SJSA1 (cell line): Measurements from ENCODE around the gene CALML5. TPM values are rescaled to one million over a fixed set of nuclear protein-coding genes. Genes with fewer than 3 reads are reported as not detected.
"Not testable (repeated sequence)": the region's sequence is repeated elsewhere in the genome, so short reads cannot be mapped to it uniquely, and the experiment has no call there.

Source experiments
- DNase-seq, 2 experiments: peaks; one replicate each; pipeline ENCODE4 v3.0.0-alpha.2; 2015 to 2020; ENCODE audit warnings: low spot score in 2 of 2, low read depth in 1 of 2
- H3K27ac ChIP-seq: fragments of 250-450 bp; sonication (Bioruptor Pico); 2 replicates; pipeline ENCODE4 v1.5.1; 2020; ENCODE audit warnings: mild to moderate bottlenecking, moderate library complexity
- H3K27me3 ChIP-seq: fragments of 250-450 bp; sonication (Bioruptor Pico); replicated peaks from 2 replicates; pipeline ENCODE4 v1.5.1; 2020; ENCODE audit warnings: mild to moderate bottlenecking, moderate library complexity
- H3K36me3 ChIP-seq: fragments of 250-450 bp; sonication (Bioruptor Pico); 2 replicates; pipeline ENCODE4 v1.5.1; 2020; ENCODE audit warnings: mild to moderate bottlenecking
- H3K4me1 ChIP-seq: fragments of 250-450 bp; sonication (Bioruptor Pico); replicated peaks from 2 replicates; pipeline ENCODE4 v1.6.1; 2021; ENCODE audit warnings: mild to moderate bottlenecking
- H3K4me3 ChIP-seq: fragments of 250-450 bp; sonication (Bioruptor Pico); 2 replicates; pipeline ENCODE4 v1.5.1; 2020; ENCODE audit warnings: mild to moderate bottlenecking
- H3K9me3 ChIP-seq: fragments of 250-450 bp; sonication (Bioruptor Pico); replicated peaks from 2 replicates; pipeline ENCODE4 v1.5.1; 2020; ENCODE audit warnings: mild to moderate bottlenecking
- total RNA-seq: library from RNA; depleted of rRNA; stranded (reverse); fragments of >200 nt; shearing (Covaris generic); gene quantifications from 2 replicates; pipeline ENCODE4 v1.2.3, GENCODE V29; 2014

The CALML5 gene
- total RNA-seq, 1 experiment from 2014 or later: not detected

DNA sequence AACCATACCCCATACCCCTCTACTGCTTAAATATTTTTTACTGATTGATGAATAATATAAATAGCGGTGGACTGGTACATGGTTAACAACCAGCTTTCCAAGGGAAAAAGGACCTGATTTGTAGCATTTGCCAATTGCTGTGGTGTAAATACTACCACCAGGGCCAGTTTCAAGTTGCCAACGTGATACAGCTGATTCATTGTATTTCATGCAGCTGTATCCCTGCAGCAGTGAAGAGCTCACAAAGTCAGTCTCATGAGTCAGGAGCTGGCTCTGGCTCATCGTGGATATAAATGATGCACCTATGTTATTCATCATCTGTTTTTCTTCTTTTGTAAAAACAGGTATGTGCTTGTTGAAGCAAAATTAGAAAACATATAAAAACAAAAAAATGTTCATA, 15.2 kb downstream of the CALML5 start:
- DNase-seq: no peak
- H3K4me1 ChIP-seq: no peaks in the 10 kb centered on the region

DNA sequence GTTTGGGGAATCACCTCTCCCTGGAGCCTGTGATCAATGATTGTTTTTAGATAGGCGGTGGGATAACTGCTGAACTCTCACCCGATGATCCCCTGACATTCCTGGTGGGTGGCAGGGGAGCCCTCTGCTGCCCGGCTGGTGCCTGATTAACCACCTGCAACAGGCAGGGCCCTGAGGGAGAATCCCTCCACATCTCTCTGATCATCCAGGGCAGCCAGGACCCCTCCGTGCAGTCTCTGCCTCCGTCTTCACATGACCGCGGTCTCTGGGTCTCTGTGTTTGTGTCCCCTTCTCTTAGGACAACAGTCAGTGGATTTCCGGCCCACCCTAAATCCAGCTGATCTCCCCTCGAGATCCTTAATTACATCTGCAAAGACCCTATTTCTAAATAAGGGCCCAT, 17.4 kb downstream of the CALML5 start:
- Histone ChIP-seq H3K4me1 (no peaks in the 10 kb centered on the region), H3K27me3 (no peaks in the 10 kb centered on the region), H3K36me3 (no peaks in the 10 kb centered on the region), H3K9me3 (no peaks in the 10 kb centered on the region), H3K27ac (no peak overlapping the region), H3K4me3 (no peak overlapping the region)
- no peak for DNase-seq

More for the DNA sequence above, 15.2 kb downstream of the CALML5 start:
- H3K4me3 ChIP-seq: no peak overlapping the region
- H3K9me3 ChIP-seq: no peaks in the 10 kb centered on the region
- no peaks in the 10 kb centered on the region for H3K36me3 ChIP-seq
- H3K27me3 ChIP-seq: no peaks in the 10 kb centered on the region
- H3K27ac ChIP-seq: no peak overlapping the region

DNA sequence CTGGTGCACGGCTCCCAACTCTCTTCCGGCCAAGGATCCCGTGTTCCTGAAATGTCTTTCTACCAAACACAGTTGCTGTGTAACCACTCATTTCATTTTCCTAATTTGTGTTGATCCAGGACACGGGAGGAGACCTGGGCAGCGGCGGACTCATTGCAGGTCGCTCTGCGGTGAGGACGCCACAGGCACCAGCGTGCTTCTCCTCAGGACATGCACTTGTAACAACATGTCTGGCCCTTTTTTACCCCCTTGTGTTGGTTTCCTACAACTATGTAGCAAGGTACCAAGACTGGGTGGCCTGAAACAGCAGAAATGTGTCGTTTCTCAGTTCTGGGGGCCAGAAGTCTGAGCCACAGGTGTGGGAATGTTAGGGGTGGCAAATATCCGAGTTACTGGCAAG, 18.2 kb downstream of the CALML5 start:
- no peak overlapping the region for H3K27ac ChIP-seq
- H3K4me3 ChIP-seq: no peak overlapping the region
- H3K4me1 ChIP-seq: no peaks in the 10 kb centered on the region
- DNase-seq: no peak
- no peaks in the 10 kb centered on the region for H3K9me3 ChIP-seq
- H3K27me3 ChIP-seq: no peaks in the 10 kb centered on the region
- no peaks in the 10 kb centered on the region for H3K36me3 ChIP-seq

DNA sequence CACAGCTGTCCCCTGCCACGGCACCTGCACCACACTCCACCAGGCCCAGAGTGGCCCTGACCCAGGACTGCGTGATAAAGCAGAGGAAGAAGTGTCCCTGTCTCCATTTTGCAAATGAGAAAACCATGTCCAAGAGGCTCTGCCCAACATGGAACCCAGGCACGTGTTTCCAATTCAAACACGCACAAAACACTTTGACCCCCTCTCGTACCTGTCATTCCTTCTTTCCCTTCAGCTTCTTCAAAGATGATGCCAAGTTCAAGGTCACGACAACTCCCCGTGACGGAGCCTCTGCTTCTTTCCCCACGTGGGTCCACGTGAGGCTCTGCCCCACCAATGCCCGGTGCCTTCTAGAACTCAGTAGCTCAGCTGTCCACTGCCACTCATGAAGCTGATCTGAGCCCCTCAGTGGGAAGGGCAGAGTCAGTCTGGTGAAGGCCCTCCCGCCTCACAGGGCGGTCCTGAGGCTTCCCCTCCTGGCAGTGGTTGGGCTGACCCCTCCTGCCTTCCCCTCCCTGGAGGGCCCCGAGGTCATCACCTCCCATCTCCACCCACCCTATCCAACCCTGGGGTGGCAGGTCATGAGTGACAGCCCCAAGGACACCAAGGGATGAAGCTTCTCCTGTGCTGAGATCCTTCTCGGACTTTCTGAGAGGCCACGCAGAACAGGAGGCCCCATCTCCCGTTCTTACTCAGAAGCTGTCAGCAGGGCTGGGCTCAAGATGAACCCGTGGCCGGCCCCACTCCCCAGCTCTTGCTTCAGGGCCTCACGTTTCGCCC, 19.0 kb downstream of the CALML5 start:
- no peaks in the 10 kb centered on the region for H3K36me3 ChIP-seq
- no peaks in the 10 kb centered on the region for H3K27me3 ChIP-seq
- no peak for DNase-seq
- no peak overlapping the region for H3K4me3 ChIP-seq
- no peaks in the 10 kb centered on the region for H3K4me1 ChIP-seq
- H3K27ac ChIP-seq: no peak overlapping the region
- no peaks in the 10 kb centered on the region for H3K9me3 ChIP-seq

GRCh38 chr10:5479481-5480161, 19.7 kb downstream of the CALML5 start:
- no peak overlapping the region for H3K4me3 ChIP-seq
- H3K4me1 ChIP-seq: no peaks in the 10 kb centered on the region
- no peaks in the 10 kb centered on the region for H3K9me3 ChIP-seq
- H3K36me3 ChIP-seq: no peaks in the 10 kb centered on the region
- H3K27ac ChIP-seq: no peak overlapping the region
- DNase-seq: peak in 1 of 2 experiments; percentile 35
- no peaks in the 10 kb centered on the region for H3K27me3 ChIP-seq

DNA sequence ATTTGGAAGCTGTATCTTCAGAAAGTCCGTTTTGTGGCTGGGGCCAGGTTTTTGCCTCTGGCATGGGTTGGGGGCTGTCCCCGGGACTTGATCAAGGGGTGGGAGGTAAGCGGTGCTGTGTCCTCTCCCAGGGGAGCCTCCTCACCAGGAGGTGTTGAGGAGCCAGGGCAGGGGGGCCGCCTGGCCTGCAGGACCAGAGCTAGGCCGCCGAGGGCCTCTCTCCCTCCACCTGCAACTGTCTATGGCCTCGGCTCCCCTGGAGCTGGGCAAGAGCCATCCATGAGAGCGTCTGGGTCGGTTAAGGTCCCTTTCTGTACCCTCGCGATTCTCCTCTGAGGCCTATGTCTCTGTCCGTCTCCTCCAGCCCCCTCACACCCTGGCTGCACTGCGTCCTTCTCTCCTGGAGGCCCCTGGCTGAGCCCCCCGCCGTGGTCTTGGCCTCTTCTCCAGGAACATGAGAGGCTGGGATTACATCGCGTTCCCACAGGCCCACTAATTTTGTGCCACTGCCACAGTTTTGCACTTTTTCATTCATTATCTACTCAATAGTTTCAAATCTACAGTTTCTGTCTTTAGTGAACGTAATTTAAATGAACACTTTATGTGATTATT, 20.6 kb downstream of the CALML5 start:
- H3K27me3 ChIP-seq: no peaks in the 10 kb centered on the region

DNA sequence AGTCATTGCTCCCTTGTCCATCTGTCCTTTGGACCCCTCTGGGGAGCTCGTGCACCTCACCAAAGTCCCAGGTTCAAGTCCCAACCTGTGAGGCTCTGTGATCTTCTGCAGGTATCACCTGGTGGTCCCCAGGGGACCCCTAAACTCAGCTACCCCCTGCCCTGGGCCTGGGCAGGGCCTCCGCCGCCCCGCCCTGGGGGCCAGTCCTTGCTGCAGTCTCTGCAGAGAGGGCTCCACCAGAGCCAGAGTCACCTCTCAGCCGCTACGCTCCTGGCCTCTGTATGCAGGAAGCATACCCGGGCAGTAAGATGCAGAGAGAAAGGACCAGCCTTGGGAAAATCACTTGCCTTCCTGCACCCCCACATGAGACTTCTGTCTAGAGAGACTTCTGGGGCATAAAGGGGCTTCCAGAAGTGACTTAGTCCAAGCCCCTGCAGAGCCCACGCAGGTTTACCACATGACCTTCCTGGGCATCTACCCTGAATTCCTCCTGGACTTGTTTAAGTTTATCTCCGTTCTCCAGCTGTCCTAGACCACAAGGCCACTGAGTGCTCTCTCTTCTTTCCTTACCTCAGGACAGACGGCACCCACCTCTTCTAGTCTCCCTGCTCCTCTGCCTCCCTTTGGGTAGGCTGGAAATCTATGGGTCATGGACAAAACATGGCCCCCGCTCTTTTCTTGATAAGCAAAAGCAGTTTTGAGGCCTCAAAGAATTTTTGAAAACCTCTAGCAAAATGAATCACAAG, 21.2 kb downstream of the CALML5 start:
- no peaks in the 10 kb centered on the region for H3K27me3 ChIP-seq
- H3K27ac ChIP-seq: no peak overlapping the region
- H3K9me3 ChIP-seq: no peaks in the 10 kb centered on the region
- no peaks in the 10 kb centered on the region for H3K4me1 ChIP-seq
- H3K36me3 ChIP-seq: no peaks in the 10 kb centered on the region
- no peak for DNase-seq
- no peak overlapping the region for H3K4me3 ChIP-seq

More for the DNA sequence above, 20.6 kb downstream of the CALML5 start:
- no peak overlapping the region for H3K27ac ChIP-seq
- no peak overlapping the region for H3K4me3 ChIP-seq
- H3K4me1 ChIP-seq: no peaks in the 10 kb centered on the region
- H3K36me3 ChIP-seq: no peaks in the 10 kb centered on the region
- no peaks in the 10 kb centered on the region for H3K9me3 ChIP-seq
- peak in 1 of 2 experiments; percentile 32 for DNase-seq

DNA sequence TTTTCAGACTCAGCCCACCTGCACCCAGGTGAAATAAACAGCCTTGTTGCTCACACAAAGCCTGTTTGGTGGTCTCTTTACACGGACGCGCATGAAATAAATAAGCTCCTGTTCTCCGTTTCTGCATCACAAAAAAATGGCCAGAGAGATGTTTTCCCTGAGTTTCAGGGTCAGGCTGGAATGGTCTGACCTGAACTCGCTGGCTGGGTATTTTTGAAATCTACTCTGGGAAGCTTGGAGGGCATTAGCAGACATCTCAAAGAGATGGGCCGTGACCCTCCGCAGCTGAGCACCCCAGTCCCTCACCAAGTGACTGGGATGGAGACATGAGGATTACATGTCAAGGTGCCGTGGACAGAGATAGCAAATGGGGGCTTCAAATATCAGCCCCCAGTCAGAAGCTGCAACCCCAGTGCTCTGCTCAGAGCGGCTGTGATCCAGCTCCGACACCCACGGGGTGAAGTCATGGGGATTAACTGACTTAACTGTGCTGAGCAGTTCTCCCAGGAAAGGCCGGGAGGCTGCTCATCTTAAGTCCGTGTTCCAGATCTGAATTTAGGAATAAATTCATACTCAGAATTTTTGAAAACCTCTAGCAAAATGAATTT, 22.3 kb downstream of the CALML5 start:
- Histone ChIP-seq H3K4me3 (no peak overlapping the region), H3K4me1 (no peaks in the 10 kb centered on the region)
- peak in 1 of 2 experiments; percentile 25 for DNase-seq

GRCh38 chr10:5475974-5476807, 23.2 kb downstream of the CALML5 start:
- not testable (repeated sequence) for H3K36me3 ChIP-seq, H3K4me3 ChIP-seq, H3K27me3 ChIP-seq, H3K9me3 ChIP-seq, DNase-seq, H3K27ac ChIP-seq, H3K4me1 ChIP-seq

More for the DNA sequence above, 22.3 kb downstream of the CALML5 start:
- Histone ChIP-seq H3K9me3 (no peaks in the 10 kb centered on the region), H3K27me3 (no peaks in the 10 kb centered on the region), H3K27ac (no peak overlapping the region), H3K36me3 (no peaks in the 10 kb centered on the region)

DNA sequence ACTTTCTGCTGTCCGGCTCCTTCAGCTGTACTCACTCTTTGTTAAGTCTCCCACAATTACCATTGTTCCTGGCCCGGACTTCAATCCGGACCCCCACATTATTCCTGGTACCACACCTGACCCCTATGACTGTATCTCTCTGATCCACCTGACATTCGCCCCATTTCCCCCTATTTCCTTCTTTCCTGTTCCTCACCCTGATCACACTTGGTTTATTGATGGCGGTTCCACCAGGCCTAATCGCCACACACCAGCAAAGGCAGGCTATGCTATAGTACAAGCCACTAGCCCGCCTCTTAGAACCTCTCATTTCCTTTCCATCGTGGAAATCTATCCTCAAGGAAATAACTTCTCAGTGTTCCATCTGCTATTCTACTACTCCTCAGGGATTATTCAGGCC, 24.3 kb downstream of the CALML5 start:
- H3K27me3 ChIP-seq, H3K36me3 ChIP-seq, H3K27ac ChIP-seq, H3K9me3 ChIP-seq, H3K4me3 ChIP-seq, DNase-seq, H3K4me1 ChIP-seq: not testable (repeated sequence)

DNA sequence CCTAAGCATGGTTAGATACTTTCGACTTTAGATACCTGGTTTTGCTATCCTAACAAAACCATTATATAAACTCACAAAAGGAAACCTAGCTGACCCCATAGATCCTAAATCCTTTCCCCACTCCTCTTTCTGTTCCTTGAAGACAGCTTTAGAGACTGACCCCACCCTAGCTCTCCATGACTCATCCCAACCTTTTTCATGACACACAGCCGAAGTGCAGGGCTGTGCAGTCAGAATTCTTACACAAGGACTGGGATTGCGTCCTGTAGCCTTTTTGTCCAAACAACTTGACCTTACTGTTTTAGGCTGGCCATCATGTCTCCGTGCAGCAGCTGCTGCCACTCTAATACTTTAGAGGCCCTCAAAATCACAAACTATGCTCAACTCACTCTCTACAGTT, 24.7 kb downstream of the CALML5 start:
- not testable (repeated sequence) for H3K9me3 ChIP-seq, DNase-seq, H3K27me3 ChIP-seq, H3K4me3 ChIP-seq, H3K27ac ChIP-seq, H3K4me1 ChIP-seq, H3K36me3 ChIP-seq

- DNase-seq: peak in 1 of 2 experiments; percentile 30
- Histone ChIP-seq H3K9me3 (peaks cover 5% of the 10 kb centered on the region; the same call in 1 of the 2 replicates), H3K36me3 (no peaks in the 10 kb centered on the region), H3K27me3 (no peaks in the 10 kb centered on the region), H3K4me3 (no peak overlapping the region), H3K27ac (no peak overlapping the region), H3K4me1 (no peaks in the 10 kb centered on the region)
Observed at GRCh38 chr10:5470062-5470751, 29.2 kb downstream of the CALML5 start.
